DND-41 (cell line): ENCODE measurements around the gene NIPSNAP3A.

Experiments
- ATAC-seq: fragments of 200-7000 bp; cut with Tn5 transposase; 3 replicates; pipeline ENCODE4 v1.9.1; 2021; ENCODE audit warnings: low read depth; ENCODE audit not compliant: insufficient read depth
- DNase-seq: peaks from one replicate; pipeline ENCODE4 v3.0.0-alpha.2; 2020
- H2AFZ ChIP-seq: 2 replicates; pipeline ENCODE4 v1.6.0; 2012; ENCODE audit warnings: low read depth, low read length
- H3K27ac ChIP-seq: 2 replicates; pipeline ENCODE4 v1.5.1; 2012; ENCODE audit warnings: low read length, inconsistent platforms
- H3K27me3 ChIP-seq: fragments of 200-600 bp; sonication (generic); 2 replicates; pipeline ENCODE4 v1.6.0; 2012; ENCODE audit warnings: low read length, mild to moderate bottlenecking, inconsistent platforms; ENCODE audit not compliant: insufficient read depth, poor library complexity
- H3K36me3 ChIP-seq: 2 replicates; pipeline ENCODE4 v1.5.1; 2012; ENCODE audit warnings: low read length, inconsistent platforms; ENCODE audit not compliant: insufficient read depth
- H3K4me1 ChIP-seq: 2 replicates; pipeline ENCODE4 v1.5.1; 2012; ENCODE audit warnings: mild to moderate bottlenecking, low read length; ENCODE audit not compliant: insufficient read depth
- H3K4me2 ChIP-seq: 2 replicates; pipeline ENCODE4 v1.6.0; 2012; ENCODE audit warnings: mild to moderate bottlenecking, moderate library complexity, low read length, inconsistent platforms; ENCODE audit not compliant: insufficient read depth
- H3K4me3 ChIP-seq, 2 experiments: fragments of 200-600 bp in 1 of 2; shearing (Covaris generic) in 1 of 2; 2 replicates each; pipeline ENCODE4 v1.5.1; 2012 to 2016; ENCODE audit warnings: inconsistent platforms in 2 of 2, low read length in 2 of 2, mild to moderate bottlenecking in 2 of 2, low read depth in 1 of 2, moderate library complexity in 1 of 2
- H3K79me2 ChIP-seq: 2 replicates; pipeline ENCODE4 v1.6.0; 2012; ENCODE audit warnings: low read length, inconsistent platforms; ENCODE audit not compliant: insufficient read depth
- H3K9ac ChIP-seq: 2 replicates; pipeline ENCODE4 v1.6.0; 2012; ENCODE audit warnings: low read depth, mild to moderate bottlenecking, inconsistent platforms, low read length, moderate library complexity
- H3K9me3 ChIP-seq: 2 replicates; pipeline ENCODE4 v1.5.1; 2012; ENCODE audit warnings: low read length, moderate library complexity, mild to moderate bottlenecking, inconsistent platforms; ENCODE audit not compliant: insufficient read depth, severe bottlenecking
- H4K20me1 ChIP-seq: 2 replicates; pipeline ENCODE4 v1.6.0; 2012; ENCODE audit warnings: low read length; ENCODE audit not compliant: insufficient read depth
- CTCF ChIP-seq: IDR thresholded peaks from 2 replicates; pipeline ENCODE4 v1.5.1; 2012; ENCODE audit warnings: borderline replicate concordance, low read length, moderate library complexity, mild to moderate bottlenecking; ENCODE audit not compliant: poor library complexity, severe bottlenecking; ENCODE audit errors: extremely low read depth
- EZH2 ChIP-seq: IDR thresholded peaks from 3 replicates; pipeline ENCODE4 v1.6.1; 2012; ENCODE audit warnings: borderline replicate concordance, low read depth, mild to moderate bottlenecking, moderate library complexity, low read length, inconsistent platforms; ENCODE audit not compliant: severe bottlenecking

Gene NIPSNAP3A

DNA sequence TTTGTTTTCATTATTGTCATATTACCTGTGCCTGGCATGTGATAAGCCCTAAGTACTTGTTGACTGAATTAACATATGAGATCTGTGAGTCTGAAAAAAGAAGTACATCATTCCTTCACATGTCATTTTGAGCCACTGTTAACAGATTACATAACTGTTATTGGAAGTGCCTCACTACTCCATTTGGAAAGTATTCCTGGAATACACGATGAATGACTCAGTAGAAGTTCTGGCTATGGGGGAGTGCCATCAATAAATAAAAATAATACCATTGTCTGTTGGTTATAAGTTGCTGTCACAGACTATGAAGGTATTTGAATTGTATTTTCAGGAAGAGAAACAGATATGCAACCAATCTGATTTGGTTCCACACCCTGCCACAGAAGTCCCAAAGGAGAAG lies 29.3 kb downstream of the NIPSNAP3A start:
- Histone ChIP-seq H2AFZ (no peak overlapping the region), H3K9me3 (no peaks in the 10 kb centered on the region), H3K4me2 (no peak overlapping the region), H3K4me3 (no peak overlapping the region), H3K4me1 (peaks cover 14% of the 10 kb centered on the region; the same call in 1 of the 2 replicates), H3K36me3 (no peaks in the 10 kb centered on the region), H3K79me2 (no peaks in the 10 kb centered on the region), H4K20me1 (no peaks in the 10 kb centered on the region), H3K9ac (no peak overlapping the region), H3K27me3 (no peaks in the 10 kb centered on the region), H3K27ac (no peak overlapping the region)
- no peak for TF ChIP-seq EZH2
- TF ChIP-seq CTCF, result no peak
- ATAC-seq (no peak), DNase-seq (no peak)

DNA sequence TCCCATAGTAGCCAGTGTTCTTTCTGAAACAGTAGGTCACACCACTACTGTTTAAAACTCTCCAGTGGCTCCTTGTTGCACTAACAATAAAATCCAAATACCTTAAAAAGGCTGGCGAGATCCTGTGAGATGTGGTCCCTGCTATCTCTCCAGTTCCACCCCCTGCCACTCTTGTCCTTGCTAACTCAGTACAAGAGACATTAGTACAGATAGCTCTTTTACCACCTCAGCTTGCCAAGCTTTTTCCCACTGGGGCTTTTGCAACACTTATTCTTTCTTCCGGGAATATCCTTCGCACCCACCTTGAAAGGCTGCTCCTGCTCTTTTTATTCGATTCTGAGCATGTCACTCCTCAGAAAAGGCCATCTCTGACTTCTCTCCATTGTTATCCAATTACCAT lies 31.3 kb downstream of the NIPSNAP3A start:
- ATAC-seq (no peak), DNase-seq (no peak)
- H3K27me3 ChIP-seq, result no peaks in the 10 kb centered on the region
- H3K9me3 ChIP-seq, result no peaks in the 10 kb centered on the region
- H3K79me2 ChIP-seq, result no peaks in the 10 kb centered on the region
- no peak overlapping the region for H3K4me3 ChIP-seq
- TF ChIP-seq CTCF (no peak), EZH2 (no peak)
- no peaks in the 10 kb centered on the region; the same call in 1 of the 2 replicates for H3K4me1 ChIP-seq
- H2AFZ ChIP-seq, result no peak overlapping the region
- no peaks in the 10 kb centered on the region for H3K36me3 ChIP-seq
- H3K9ac ChIP-seq, result no peak overlapping the region
- no peak overlapping the region for H3K4me2 ChIP-seq
- no peaks in the 10 kb centered on the region for H4K20me1 ChIP-seq
- no peak overlapping the region for H3K27ac ChIP-seq

- H4K20me1 ChIP-seq, result no peaks in the 10 kb centered on the region
- H3K4me1 ChIP-seq, result no peaks in the 10 kb centered on the region; the same call in 1 of the 2 replicates
- ATAC-seq (no peak), DNase-seq (no peak)
- H3K4me3 ChIP-seq, result no peak overlapping the region
- H3K4me2 ChIP-seq, result no peak overlapping the region
- no peaks in the 10 kb centered on the region for H3K9me3 ChIP-seq
- no peak overlapping the region for H2AFZ ChIP-seq
- no peak for TF ChIP-seq EZH2
- no peak for TF ChIP-seq CTCF
- no peaks in the 10 kb centered on the region for H3K79me2 ChIP-seq
- no peak overlapping the region for H3K9ac ChIP-seq
- H3K36me3 ChIP-seq, result no peaks in the 10 kb centered on the region
- no peak overlapping the region for H3K27ac ChIP-seq
- H3K27me3 ChIP-seq, result no peaks in the 10 kb centered on the region
Observed at GRCh38 chr9:104779334-104779733, 31.9 kb downstream of the NIPSNAP3A start.
